M059J (cell line): ENCODE results near the gene NUP160. TPM values are rescaled to one million over a fixed set of nuclear protein-coding genes. Genes with fewer than 3 reads are reported as not detected.
"Not testable (repeated sequence)": the region's sequence is repeated elsewhere in the genome, so short reads cannot be mapped to it uniquely, and the experiment has no call there.

Source experiments
- DNase-seq: peaks from one replicate; pipeline ENCODE4 v3.0.0-alpha.2; 2012; ENCODE audit warnings: low read depth
- total RNA-seq: library from RNA; depleted of rRNA; stranded (reverse); fragments of >200 nt; shearing (Covaris generic); gene quantifications from 2 replicates; pipeline ENCODE4 v1.2.3, GENCODE V29; 2014

Gene NUP160
- total RNA-seq, 1 experiment from 2014 or later: 43.3 TPM

DNA sequence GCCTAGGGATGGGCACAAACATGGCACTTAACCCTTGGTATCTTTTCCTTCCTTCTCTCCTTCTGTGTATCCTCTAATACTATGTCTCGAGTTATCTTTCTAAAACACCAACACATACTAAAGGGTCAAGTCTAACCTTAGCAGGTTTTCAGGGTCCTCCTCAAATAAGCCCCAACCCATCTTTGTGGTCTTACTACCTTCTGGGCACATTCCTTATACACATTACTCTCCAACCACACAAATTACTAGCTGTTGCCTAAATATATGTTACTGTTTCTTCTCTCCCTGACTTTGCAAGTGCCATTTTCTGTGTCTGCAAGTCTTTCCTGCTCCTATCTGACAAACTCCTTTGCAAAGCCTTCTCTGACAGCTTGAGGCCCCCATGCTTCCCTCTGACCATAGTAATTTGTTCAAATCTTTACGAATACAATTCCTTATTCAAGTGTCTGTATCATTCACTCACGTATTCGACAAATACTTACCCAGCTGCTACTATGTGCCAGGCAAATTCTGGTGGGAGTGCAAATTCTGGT lies 15.8 kb upstream of the NUP160 start:
- no peak for DNase-seq

DNA sequence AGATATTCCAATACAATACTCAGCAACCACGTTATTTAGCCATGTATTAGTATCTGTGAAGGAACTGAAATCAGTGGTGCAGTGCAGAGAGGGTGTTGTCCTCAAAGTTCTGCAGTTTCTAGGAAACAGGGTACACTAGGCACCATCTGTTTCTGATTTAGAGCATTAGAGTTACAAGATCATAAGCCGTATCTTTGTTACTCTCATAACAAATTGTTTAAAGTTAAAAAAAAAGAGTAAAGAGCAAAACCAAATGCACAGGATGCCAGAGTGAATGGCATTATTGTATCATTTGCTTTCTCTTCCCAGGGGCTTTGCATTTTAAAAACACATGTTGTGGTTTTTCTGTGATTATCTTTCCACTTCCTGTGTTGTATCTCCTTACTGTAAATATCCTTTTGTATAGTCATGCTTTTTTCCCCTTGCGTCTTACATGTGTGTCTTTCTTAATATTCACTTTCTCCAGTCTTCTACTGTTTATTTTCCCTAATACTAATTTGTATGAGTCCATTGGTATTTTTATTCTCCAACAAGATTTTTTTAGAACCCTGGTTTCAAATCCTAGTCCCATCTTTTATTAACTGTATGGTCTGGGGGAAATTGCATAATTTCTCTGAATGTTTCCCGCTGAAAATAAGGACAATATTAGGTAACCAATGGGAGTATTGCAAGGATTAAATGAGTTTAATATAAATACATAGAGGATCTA lies 15.2 kb upstream of the NUP160 start:
- peak; percentile 90 for DNase-seq

DNA sequence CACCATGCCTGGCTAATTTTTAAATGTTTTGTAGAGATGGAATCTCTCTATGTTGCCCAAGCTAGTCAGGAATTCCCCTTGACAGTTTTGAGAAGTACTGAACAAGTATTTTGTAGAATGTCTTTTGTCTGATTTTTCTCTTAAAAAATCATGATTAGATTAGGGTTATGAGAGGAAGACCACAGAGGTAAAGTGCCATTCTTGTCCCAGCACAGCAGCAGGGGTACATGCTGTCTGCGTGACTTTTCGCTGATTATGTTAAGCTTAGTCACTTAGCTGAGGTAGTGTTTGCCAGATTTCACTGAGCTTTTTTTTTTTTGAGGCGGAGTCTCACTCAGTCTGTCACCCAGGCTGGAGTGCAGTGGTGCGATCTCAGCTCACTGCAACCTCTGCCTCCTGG lies 13.6 kb upstream of the NUP160 start:
- peak; percentile 89 for DNase-seq

- DNase-seq: no peak
Observed at GRCh38 chr11:47860536-47860935, 12.4 kb upstream of the NUP160 start.

DNA sequence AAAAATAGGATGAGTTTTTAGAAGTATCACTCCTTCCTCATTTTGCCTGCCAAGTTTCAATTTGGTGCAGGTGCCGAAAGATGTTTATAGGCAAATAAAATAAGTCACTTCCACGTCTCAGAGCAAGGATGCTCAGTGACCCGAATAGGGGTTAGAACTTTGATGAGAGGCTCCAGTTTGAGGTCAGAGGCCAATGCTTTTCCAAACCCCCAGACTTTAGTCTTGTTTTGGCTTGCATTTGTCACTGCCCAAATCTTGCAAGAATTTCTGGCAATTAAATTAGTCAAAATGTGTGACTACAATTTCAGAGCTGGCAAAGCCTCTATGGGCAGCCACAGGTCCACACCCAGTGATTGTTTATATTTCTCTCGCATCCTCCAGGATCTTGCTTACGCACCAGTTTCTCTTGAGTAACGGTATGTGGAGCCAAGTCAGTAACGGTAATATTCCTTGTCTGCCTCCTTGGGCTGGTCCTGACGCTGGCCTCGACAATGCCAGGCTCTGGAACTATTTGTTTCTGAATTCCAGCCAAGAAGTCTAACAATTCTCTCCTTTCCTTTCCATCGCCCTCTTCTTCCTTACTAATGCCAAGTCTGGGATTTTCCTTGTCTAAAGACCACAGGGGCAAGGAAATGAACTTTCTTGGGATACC lies 9.9 kb upstream of the NUP160 start:
- DNase-seq: peak; percentile 95

DNA sequence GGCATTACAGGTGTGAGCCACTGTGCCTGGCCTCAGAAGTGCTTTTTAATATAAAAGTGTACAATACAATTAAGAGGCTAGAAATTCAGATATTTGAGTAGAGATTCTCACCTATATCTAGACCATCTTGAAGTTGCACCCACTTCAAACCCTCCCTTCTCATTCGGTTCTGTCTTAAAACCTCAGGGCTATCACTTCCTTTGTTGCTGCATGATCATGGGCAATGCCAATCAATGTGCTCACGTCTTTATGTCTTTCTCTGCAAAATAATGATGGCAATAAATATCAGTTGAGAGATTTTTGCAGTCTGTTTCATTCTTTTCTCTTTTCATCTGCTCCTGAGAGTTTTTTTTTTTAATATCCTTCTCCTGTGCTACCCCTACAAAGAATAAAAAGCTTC lies 9.3 kb upstream of the NUP160 start:
- DNase-seq: no peak

- peak; percentile 63 for DNase-seq
Observed at GRCh38 chr11:47856186-47856585, 8.0 kb upstream of the NUP160 start.

DNA sequence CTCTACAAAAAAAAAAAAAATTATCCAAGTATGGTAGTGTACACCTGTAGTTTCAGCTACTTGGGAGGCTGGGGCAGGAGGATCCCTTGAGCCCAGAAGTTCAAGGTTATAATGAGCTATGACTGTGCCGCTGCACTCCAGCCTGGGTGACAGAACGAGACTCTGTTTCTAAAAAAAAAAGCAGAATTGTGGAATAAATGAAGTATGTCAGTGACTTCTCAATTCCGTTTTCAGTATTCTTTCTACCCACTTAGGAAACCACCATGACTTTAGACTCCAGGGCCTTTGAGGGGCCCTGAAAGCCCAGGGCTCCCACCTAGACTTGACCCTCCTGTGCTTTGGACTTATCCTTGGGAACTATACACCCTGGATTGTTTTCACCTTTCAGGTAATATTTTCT lies 6.5 kb upstream of the NUP160 start:
- DNase-seq: no peak

GRCh38 chr11:47852053-47852452 lies 3.9 kb upstream of the NUP160 start:
- DNase-seq: peak; percentile 56

DNA sequence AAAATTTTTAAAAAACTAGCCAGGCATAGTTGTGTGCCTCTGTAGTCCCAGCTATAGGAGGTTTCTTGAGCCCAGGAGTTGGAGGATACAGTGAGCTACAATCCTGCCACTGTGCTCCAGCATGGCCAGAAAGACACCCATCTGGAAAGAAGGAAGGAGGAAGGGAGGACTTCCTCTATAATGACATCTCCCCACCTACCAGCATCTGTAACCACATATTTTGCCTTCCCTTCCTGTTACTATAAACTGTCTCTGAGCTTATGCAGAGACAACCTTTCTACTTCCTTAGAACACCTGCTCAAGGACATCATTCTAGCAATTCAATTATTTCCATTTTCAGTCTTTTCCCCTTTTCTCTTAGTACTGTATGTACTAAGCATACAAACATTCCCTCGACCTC lies 2.2 kb upstream of the NUP160 start:
- DNase-seq: no peak

DNA sequence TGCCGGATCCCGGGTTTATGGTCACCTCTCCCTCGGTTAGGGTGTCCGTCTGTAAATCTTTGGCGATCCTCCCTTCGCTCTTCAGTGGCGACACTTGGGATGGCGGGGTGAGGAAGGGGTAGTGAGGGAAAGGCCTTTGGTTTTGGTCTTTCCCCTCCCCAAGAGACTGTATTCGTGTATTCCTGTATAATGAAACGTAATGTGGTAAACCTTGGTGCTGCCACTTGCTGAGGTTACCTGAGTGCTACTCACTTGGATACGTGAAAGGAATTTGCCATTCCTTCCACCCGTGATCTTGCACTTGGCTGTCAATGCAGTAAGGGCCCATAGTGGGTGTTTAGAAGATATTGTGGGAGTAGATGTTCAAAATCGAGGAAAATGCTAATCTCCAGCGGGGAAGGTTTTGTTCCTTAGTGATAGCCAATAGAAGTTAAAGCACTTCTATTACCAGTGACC lies 578 bp upstream of the NUP160 start:
- no peak for DNase-seq

- no peak for DNase-seq
Observed at GRCh38 chr11:47847537-47847891, 636 bp downstream of the NUP160 start.

DNA sequence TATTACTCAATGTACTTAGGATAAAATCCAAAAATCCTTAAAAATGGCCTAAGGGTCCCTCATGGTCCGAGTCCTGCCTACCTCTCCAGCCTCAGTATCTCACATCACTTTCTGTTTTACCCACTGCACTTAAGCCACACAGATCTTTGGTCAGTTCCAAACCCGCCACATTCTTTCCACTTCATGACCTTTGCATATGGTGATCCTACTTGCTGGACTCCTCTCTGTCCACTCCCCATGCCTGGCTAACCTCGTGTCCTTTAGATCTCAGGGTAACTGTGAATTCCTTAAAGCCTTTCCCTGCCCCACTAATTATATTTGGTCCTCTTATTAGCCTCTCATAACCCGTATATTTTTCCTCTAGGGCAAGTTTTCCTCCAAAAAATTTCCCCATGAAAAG lies 1.2 kb downstream of the NUP160 start:
- no peak for DNase-seq

- DNase-seq: no peak
Observed at GRCh38 chr11:47843361-47844055, 4.6 kb downstream of the NUP160 start.

DNA sequence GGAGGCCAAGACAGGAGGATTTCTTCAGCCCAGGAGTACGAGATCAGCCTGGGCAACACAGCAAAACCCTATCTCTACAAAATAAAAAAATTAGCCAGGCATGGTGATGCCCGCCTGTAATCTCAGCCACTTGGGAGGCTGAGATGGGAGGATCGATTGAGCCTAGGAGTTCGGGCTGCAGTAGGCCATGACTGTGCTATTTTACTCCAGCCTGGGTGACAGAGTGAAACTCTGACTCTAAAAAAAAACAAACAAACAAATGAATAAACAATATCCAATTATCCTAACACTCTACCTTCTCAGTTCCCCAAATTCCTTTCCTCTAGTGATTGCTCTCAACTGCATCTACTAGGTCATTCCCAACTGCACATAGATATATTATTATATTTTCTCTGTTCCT lies 5.4 kb downstream of the NUP160 start:
- no peak for DNase-seq

DNA sequence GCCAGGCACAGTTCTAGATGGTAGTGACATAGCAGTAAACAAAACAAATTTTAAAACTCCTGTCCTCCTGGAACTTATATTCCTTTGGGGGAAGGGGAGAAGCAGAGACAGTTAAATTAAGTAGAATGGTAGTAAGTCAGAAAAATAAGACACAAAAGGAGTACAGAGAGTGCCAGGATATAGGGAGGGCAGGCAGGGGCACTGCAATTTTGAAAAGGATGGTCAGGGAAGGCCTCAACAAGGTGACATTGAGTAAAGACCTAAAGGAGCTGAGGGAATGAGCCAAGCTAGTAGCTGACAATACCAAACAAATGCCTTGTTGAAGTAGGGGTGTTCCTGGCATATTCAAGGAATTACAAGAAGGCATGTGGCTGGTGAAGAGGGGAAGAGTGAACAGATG lies 10.2 kb downstream of the NUP160 start:
- no peak for DNase-seq

DNA sequence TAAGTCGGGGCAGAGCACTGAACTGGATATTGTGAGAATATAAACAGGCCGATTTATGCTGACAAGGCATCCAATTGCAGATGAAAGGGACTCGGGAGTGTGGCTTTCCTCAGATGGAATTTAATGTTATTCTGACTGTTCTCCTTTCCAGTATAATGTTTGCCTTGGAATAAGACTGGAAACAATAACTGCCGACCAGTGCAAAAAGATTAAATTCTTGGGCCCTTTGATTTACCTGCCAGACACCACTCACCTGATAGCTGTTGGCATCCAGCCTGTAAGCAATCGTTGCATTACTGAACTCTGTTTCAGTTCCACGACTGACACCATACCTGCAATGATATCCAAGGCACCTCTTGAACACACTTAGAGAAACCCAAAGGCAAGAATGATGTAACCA lies 10.9 kb downstream of the NUP160 start:
- no peak for DNase-seq

DNA sequence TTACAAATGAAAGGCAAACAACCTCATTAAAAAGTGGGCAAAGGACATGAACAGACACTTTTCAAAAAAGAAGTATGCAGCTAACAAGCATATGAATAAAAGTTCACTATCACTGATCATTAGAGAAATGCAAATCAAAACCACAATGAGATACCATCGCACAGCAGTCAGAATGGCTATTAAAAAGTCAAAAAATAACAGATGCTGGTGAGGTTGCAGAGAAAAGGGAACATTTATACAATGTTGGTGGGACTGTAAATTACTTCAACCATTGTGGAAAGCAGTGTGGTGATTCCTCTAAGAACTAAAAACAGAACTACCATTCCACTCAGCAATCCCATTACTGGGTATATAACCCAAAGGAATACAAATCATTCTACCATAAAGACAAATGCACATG lies 18.1 kb downstream of the NUP160 start:
- not testable (repeated sequence) for DNase-seq

- DNase-seq: no peak
Observed at GRCh38 chr11:47828284-47828683, 19.9 kb downstream of the NUP160 start.

GRCh38 chr11:47822664-47823063 lies 25.5 kb downstream of the NUP160 start:
- DNase-seq: not testable (repeated sequence)

- no peak for DNase-seq
Observed at GRCh38 chr11:47819743-47820142, 28.4 kb downstream of the NUP160 start.

GRCh38 chr11:47800759-47801158 lies 47.4 kb downstream of the NUP160 start:
- DNase-seq: no peak

- peak; percentile 93 for DNase-seq
Observed at GRCh38 chr11:47797633-47798032, 50.5 kb downstream of the NUP160 start.
